ENCODE data around the gene GPER1. TPM values are rescaled to one million over a fixed set of nuclear protein-coding genes. Genes with fewer than 3 reads are reported as not detected.

Gene GPER1
- total RNA-seq, 1 experiment from 2014 or later: 2.9 TPM

GRCh38 chr7:1110358-1110757 is 22.4 kb downstream of the GPER1 start:
- POLR2A ChIA-PET: no interaction called here
- Histone ChIP-seq H3K4me1 (ENCODE audit: control insufficient read depth, insufficient read depth, low read length) (no peaks in the 10 kb centered on the region), H3K27me3 (ENCODE audit: control insufficient read depth, insufficient read depth, low read length) (no peaks in the 10 kb centered on the region), H3K4me3 (ENCODE audit: low read depth in 2 of 2, low read length in 2 of 2) (no peak overlapping the region), H3K36me3 (ENCODE audit: control insufficient read depth, insufficient read depth, low read length) (no peaks in the 10 kb centered on the region), H3K27ac (ENCODE audit: low read length) (no peak overlapping the region), H3K9me3 (ENCODE audit: control insufficient read depth, insufficient read depth, low read depth, low read length) (no peaks in the 10 kb centered on the region)
- no peak for ATAC-seq
- intact Hi-C loops (cut with micrococcal nuclease; ENCODE audit: unreplicated experiment): no loop called here
- no peak for TF ChIP-seq POLR2AphosphoS5 (IDR thresholded peaks at IDR 0.05; ENCODE audit: low read depth, low read length)
- no peak for TF ChIP-seq REST (IDR thresholded peaks at IDR 0.05; ENCODE audit: insufficient read depth in 1 of 2, low read depth in 2 of 2, low read length in 1 of 2)
- TF ChIP-seq TCF7L2 (IDR thresholded peaks at IDR 0.05; ENCODE audit: low read depth, low read length): no peak
- no peak for TF ChIP-seq SIN3A (IDR thresholded peaks at IDR 0.05; ENCODE audit: borderline replicate concordance, insufficient read depth, low read depth, low read length)
- TF ChIP-seq CTCF (IDR thresholded peaks at IDR 0.05): no peak
- no peak for DNase-seq (ENCODE audit: low read depth, low spot score)
- no TSS peak for BruUV-seq (replicated peaks)
- in situ Hi-C loops (cut with HindIII; ENCODE audit: low pct_unique_long_range_greater_than_20kb, low sequenced_read_pairs): no loop called here
- CTCF ChIA-PET: no interaction called here

- Histone ChIP-seq H3K4me3 (ENCODE audit: low read depth in 2 of 2, low read length in 2 of 2) (no peak overlapping the region), H3K36me3 (ENCODE audit: control insufficient read depth, insufficient read depth, low read length) (no peaks in the 10 kb centered on the region), H3K27ac (ENCODE audit: low read length) (no peak overlapping the region), H3K9me3 (ENCODE audit: control insufficient read depth, insufficient read depth, low read depth, low read length) (no peaks in the 10 kb centered on the region), H3K4me1 (ENCODE audit: control insufficient read depth, insufficient read depth, low read length) (no peaks in the 10 kb centered on the region), H3K27me3 (ENCODE audit: control insufficient read depth, insufficient read depth, low read length) (no peaks in the 10 kb centered on the region)
- in situ Hi-C loops (cut with HindIII; ENCODE audit: low pct_unique_long_range_greater_than_20kb, low sequenced_read_pairs) (no loop called here), intact Hi-C loops (cut with micrococcal nuclease; ENCODE audit: unreplicated experiment) (no loop called here)
- DNase-seq (ENCODE audit: low read depth, low spot score): no peak
- ATAC-seq: no peak
- no TSS peak for BruUV-seq (replicated peaks)
- POLR2A ChIA-PET: no interaction called here
- CTCF ChIA-PET: no interaction called here
- TF ChIP-seq CTCF (IDR thresholded peaks at IDR 0.05) (no peak), SIN3A (IDR thresholded peaks at IDR 0.05; ENCODE audit: borderline replicate concordance, insufficient read depth, low read depth, low read length) (no peak), REST (IDR thresholded peaks at IDR 0.05; ENCODE audit: insufficient read depth in 1 of 2, low read depth in 2 of 2, low read length in 1 of 2) (no peak), POLR2AphosphoS5 (IDR thresholded peaks at IDR 0.05; ENCODE audit: low read depth, low read length) (no peak), TCF7L2 (IDR thresholded peaks at IDR 0.05; ENCODE audit: low read depth, low read length) (no peak)
These were observed 23.2 kb downstream of the GPER1 start for GRCh38 chr7:1111156-1111555.

Data from Panc1 (cell line).